ENCODE data around the gene BPHL. TPM values are rescaled to one million over a fixed set of nuclear protein-coding genes. Genes with fewer than 3 reads are reported as not detected.

BPHL gene
- total RNA-seq, 1 donor from 2014 or later: 15.5 TPM

GRCh38 chr6:3119040-3119723 lies 671 bp downstream of the BPHL start:
- H3K27me3 ChIP-seq (ENCODE audit: low read depth): no peaks in the 10 kb centered on the region

GRCh38 chr6:3120765-3121089 lies 2.2 kb downstream of the BPHL start:
- H3K4me1 ChIP-seq: peaks cover 21% of the 10 kb centered on the region
- no peaks in the 10 kb centered on the region for H3K36me3 ChIP-seq
- intact Hi-C loops (cut with micrococcal nuclease): no loop called here
- no peak overlapping the region for H3K4me3 ChIP-seq
- H3K9me3 ChIP-seq (replicated peaks): no peaks in the 10 kb centered on the region
- no peak overlapping the region for H3K27ac ChIP-seq (replicated peaks)
- no peak for TF ChIP-seq CTCF (IDR thresholded peaks at IDR 0.05; ENCODE audit: borderline replicate concordance)
- DNase-seq: no peak
- no peaks in the 10 kb centered on the region for H3K27me3 ChIP-seq (ENCODE audit: low read depth)

More at GRCh38 chr6:3119040-3119723, 671 bp downstream of the BPHL start:
- H3K27ac ChIP-seq (replicated peaks): peak overlapping the region; percentile 93
- H3K36me3 ChIP-seq: peaks cover 14% of the 10 kb centered on the region
- peak overlapping the region; percentile 96 for H3K4me3 ChIP-seq
- intact Hi-C loops (cut with micrococcal nuclease): no loop called here
- TF ChIP-seq CTCF (IDR thresholded peaks at IDR 0.05; ENCODE audit: borderline replicate concordance): no peak
- H3K9me3 ChIP-seq (replicated peaks): no peaks in the 10 kb centered on the region
- no peak for DNase-seq
- H3K4me1 ChIP-seq: peaks cover 21% of the 10 kb centered on the region

- H3K27me3 ChIP-seq (ENCODE audit: low read depth): no peaks in the 10 kb centered on the region
- TF ChIP-seq CTCF (IDR thresholded peaks at IDR 0.05; ENCODE audit: borderline replicate concordance): no peak
- no peak for DNase-seq
- H3K9me3 ChIP-seq (replicated peaks): no peaks in the 10 kb centered on the region
- no peak overlapping the region for H3K4me3 ChIP-seq
- H3K4me1 ChIP-seq: peaks cover 25% of the 10 kb centered on the region
- H3K36me3 ChIP-seq: no peaks in the 10 kb centered on the region
- no peak overlapping the region for H3K27ac ChIP-seq (replicated peaks)
- intact Hi-C loops (cut with micrococcal nuclease): no loop called here
These were observed 4.3 kb downstream of the BPHL start for GRCh38 chr6:3122823-3123182.

- no peak for TF ChIP-seq CTCF (IDR thresholded peaks at IDR 0.05; ENCODE audit: borderline replicate concordance)
- intact Hi-C loops (cut with micrococcal nuclease): loop anchor here (2.0 kb wide), 1 partner anchor 132 kb away; no protein-coding TSS in a partner anchor
- DNase-seq: no peak
- Histone ChIP-seq H3K27me3 (ENCODE audit: low read depth) (no peaks in the 10 kb centered on the region), H3K4me1 (peaks cover 8% of the 10 kb centered on the region), H3K9me3 (replicated peaks) (no peaks in the 10 kb centered on the region), H3K27ac (replicated peaks) (no peak overlapping the region), H3K4me3 (no peak overlapping the region), H3K36me3 (peaks cover 10% of the 10 kb centered on the region)
These were observed 6.2 kb downstream of the BPHL start for GRCh38 chr6:3124667-3125066.

- H3K9me3 ChIP-seq (replicated peaks): no peaks in the 10 kb centered on the region
- no peaks in the 10 kb centered on the region for H3K27me3 ChIP-seq (ENCODE audit: low read depth)
- H3K4me3 ChIP-seq: no peak overlapping the region
- peaks cover 20% of the 10 kb centered on the region for H3K36me3 ChIP-seq
- H3K4me1 ChIP-seq: peaks cover 8% of the 10 kb centered on the region
- DNase-seq: no peak
- intact Hi-C loops (cut with micrococcal nuclease): loop anchor here (2.0 kb wide), 1 partner anchor 131 kb away; no protein-coding TSS in a partner anchor
- no peak for TF ChIP-seq CTCF (IDR thresholded peaks at IDR 0.05; ENCODE audit: borderline replicate concordance)
- no peak overlapping the region for H3K27ac ChIP-seq (replicated peaks)
These were observed 7.3 kb downstream of the BPHL start for GRCh38 chr6:3125815-3126214.
